Measurements from ENCODE around the gene USP27X. TPM values are rescaled to one million over a fixed set of nuclear protein-coding genes. Genes with fewer than 3 reads are reported as not detected.

USP27X gene
- 1 to 10 TPM; 1.6 to 2.8 (median 2.3) TPM for total RNA-seq

DNA sequence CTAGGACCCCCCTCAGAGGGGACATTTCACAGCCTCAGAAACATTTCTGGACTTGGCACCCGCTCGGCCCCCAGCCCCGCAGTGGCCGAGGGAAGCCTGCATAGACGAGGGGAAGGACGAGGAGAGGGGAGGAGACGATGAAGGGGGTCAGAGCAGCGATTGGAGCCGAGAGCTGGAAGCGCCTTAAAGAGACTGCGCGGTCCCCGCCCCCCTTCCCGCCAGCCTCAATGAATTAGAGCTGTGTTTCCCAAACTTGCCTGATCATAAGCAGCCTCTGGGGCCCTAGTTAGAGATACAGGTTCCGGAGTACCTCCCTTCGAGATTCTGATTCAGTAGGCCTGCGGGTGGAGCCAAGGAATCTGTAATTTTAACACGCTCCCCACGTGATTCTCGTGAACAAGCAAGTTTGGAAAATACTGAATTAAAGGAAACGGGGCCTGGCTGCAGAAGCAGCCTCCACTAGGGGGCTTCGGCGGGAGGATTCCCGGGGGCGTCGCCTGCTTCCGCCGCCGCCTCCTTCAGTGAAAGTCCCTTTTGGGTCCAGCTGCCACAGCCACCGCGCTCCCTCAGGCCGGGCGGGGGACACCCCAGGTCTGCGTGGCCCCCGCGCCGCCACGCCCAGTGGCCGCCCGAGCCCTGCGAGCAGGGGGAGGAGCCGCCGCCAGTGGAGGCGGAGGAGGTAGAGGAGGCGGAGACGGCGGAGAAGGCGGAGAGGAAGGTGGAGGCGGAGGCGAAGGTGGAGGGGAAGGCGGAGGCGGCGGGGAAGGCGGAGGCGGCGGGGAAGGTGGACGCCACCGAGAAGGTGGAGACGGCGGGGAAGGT is at the start of gene USP27X:
USP27X (plus strand) TSS at position 651 of the 822 bp plus-strand sequence. CDS start 824 bp downstream, outside the sequence.
- TF ChIP-seq, protein P1, sequence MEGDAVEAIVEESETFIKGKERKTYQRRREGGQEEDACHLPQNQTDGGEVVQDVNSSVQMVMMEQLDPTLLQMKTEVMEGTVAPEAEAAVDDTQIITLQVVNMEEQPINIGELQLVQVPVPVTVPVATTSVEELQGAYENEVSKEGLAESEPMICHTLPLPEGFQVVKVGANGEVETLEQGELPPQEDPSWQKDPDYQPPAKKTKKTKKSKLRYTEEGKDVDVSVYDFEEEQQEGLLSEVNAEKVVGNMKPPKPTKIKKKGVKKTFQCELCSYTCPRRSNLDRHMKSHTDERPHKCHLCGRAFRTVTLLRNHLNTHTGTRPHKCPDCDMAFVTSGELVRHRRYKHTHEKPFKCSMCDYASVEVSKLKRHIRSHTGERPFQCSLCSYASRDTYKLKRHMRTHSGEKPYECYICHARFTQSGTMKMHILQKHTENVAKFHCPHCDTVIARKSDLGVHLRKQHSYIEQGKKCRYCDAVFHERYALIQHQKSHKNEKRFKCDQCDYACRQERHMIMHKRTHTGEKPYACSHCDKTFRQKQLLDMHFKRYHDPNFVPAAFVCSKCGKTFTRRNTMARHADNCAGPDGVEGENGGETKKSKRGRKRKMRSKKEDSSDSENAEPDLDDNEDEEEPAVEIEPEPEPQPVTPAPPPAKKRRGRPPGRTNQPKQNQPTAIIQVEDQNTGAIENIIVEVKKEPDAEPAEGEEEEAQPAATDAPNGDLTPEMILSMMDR (IDR thresholded peaks at IDR 0.05): no peak
- ATAC-seq (ENCODE audit: low FRiP score) (peak; percentile 84), DNase-seq (ENCODE audit: low spot score) (peak; percentile 29)

DNA sequence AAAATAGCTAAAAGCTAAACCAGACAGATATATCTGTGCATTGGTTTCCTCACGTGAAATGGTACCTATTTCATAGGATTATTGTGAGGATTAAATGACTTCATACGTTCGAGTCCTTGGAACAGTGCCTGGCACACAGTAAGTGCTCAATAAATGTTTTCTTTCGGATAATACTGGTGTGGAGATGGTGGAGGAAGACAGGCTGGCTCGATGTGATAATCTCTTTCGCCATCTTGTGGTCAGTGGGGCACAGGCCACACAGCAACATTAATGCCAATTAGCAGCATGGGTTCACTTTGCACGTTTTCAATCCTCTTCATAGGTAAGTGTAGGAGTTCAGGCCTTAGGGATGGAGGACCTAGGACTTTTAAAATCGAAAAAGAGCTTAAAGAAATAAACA is 40.9 kb upstream of the USP27X start:
- no peak for ATAC-seq (ENCODE audit: low FRiP score)
- TF ChIP-seq, protein P1 (IDR thresholded peaks at IDR 0.05): peak in 1 of 3 donors; percentile 22
- DNase-seq (ENCODE audit: low spot score): no peak

DNA sequence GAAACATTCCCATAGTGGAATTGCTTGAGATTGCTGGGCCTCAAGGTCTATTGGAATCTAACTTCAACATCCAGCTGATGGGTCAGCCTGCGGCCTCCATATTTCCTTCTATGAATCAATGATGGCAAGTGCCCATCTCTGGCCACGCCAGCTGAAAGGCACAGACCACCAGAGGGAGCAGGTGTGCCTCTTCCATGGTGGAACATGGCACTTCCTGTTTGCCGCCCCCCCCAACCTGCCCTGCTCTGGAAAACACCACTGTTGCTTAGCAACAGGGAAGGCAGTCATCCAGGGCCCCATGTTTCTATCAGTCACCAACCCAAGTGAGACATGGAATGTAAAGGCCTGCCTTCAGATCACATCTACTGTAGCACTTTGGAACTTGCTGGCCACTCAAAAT is 38.6 kb upstream of the USP27X start:
- peak; percentile 22 for DNase-seq (ENCODE audit: low spot score)
- ATAC-seq (ENCODE audit: low FRiP score): no peak
- TF ChIP-seq, protein P1 (IDR thresholded peaks at IDR 0.05): no peak

DNA sequence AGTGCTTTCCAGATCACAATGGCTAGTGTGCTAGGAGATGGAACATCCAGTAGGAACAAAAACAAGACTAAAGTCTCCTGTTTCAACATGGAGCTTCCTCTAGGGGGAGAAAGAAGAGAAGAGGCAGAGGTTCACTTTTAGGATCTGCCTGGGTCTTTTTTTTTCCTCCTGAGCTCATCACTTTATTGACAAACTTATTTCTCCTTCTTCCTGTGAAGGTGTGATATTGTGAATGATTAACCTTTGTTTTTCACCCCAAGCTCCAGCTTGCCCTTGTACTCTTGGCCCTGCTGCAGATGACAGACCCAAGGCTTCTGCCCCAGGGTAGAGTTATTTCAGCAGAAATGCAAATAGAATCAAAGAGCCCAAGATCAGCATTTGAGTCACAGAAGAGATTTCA is 36.7 kb upstream of the USP27X start:
- TF ChIP-seq, protein P1 (IDR thresholded peaks at IDR 0.05): no peak
- DNase-seq (ENCODE audit: low spot score) (no peak), ATAC-seq (ENCODE audit: low FRiP score) (no peak)

DNA sequence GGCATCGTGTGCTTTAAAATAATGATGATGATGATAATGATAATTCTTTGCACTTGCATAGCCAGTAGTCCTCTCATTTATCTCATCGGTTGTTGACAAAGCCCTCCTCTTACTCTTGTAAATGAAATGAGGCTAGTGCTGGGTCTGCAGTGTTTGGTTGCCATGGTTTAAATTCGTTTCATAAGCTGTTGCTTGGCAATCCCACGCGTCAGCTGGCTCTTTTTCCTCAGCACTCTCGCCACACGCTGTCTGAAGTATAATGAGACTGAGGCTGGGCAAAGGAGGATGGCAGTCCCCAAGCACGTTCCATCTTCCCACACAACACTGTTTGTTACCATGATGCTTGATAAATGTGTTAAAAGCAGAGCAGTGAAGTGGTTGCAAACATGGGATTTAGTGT is 34.7 kb upstream of the USP27X start:
- no peak for ATAC-seq (ENCODE audit: low FRiP score)
- DNase-seq (ENCODE audit: low spot score): no peak
- TF ChIP-seq, protein P1 (IDR thresholded peaks at IDR 0.05): no peak

DNA sequence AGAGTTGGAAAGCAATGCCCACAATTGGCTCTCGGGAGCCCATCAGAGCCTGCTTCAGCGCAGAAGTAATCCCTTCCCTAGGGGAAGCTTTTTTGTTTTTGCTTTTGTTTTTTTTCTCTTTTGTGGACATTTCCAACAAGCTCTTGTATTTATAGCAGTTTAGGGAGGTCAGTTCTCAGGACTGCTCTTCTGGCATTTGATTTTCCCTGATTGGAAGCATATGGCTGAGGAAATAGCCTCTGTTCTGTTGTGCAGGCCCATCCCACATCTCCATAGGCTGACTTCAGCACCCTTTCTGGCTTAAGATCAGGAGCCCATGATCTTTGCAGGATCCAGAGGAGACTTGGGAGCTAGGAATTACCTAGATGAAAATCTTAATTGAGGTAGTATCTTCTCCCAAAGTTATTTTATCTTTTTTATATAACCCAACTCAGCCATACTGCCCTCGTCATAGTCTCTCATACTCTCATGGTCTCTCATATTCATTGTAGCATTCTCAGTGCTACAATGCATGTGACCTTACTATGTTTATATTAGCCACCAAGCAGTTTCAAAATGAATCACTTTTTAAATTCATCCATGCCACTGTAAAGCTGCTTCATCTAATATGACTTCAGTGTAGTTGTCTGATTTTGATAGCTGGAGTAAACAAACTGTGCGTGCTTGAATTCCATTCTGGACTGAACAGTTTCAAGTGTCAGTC is 33.4 kb upstream of the USP27X start:
- ATAC-seq (ENCODE audit: low FRiP score) (no peak), DNase-seq (ENCODE audit: low spot score) (no peak)
- TF ChIP-seq, protein P1 (IDR thresholded peaks at IDR 0.05): no peak

Data from omental fat pad (tissue), 4 donors.